Activated T-cell treated with anti-CD3 and anti-CD28 coated beads, Interleukin-2, amount 50 U/mL, for 72 hours (primary cell): ENCODE measurements around the gene MDN1. TPM values are rescaled to one million over a fixed set of nuclear protein-coding genes. Genes with fewer than 3 reads are reported as not detected.

ENCODE experiments used
- ATAC-seq, 2 donors: fragments of 150-1000 bp; cut with Tn5 transposase; replicated peaks in 1 of 2; 2 replicates each; pipeline ENCODE4 v1.10.0; 2021; ENCODE audit warnings: moderate library complexity in 2 of 2, mild to moderate bottlenecking in 1 of 2
- DNase-seq, 2 donors: peaks; one replicate each; pipeline ENCODE4 v3.0.0; 2021 to 2022; ENCODE audit warnings: mixed read lengths in 1 of 2
- H3K27ac Mint-ChIP-seq: one replicate; pipeline ENCODE4 v1.8.0; 2022; ENCODE audit warnings: mild to moderate bottlenecking, moderate library complexity, mixed read lengths
- H3K27me3 Mint-ChIP-seq: one replicate; pipeline ENCODE4 v1.8.0; 2022; ENCODE audit warnings: low read depth, mixed read lengths
- H3K36me3 Mint-ChIP-seq, 2 donors: one replicate each; pipeline ENCODE4 v1.8.0; 2022; ENCODE audit warnings: mixed read lengths in 2 of 2, mild to moderate bottlenecking in 1 of 2; ENCODE audit not compliant: insufficient read depth in 2 of 2
- H3K4me1 Mint-ChIP-seq: one replicate; pipeline ENCODE4 v1.8.0; 2022; ENCODE audit warnings: low read depth, mixed read lengths
- H3K4me3 Mint-ChIP-seq, 2 donors: one replicate each; pipeline ENCODE4 v1.8.0; 2022; ENCODE audit warnings: mild to moderate bottlenecking in 2 of 2, mixed read lengths in 2 of 2, moderate library complexity in 2 of 2
- H3K9me3 Mint-ChIP-seq, 2 donors: one replicate each; pipeline ENCODE4 v1.8.0; 2022; ENCODE audit warnings: mixed read lengths in 2 of 2
- total RNA-seq, 2 donors: library from RNA; stranded (reverse); gene quantifications; one replicate each; pipeline ENCODE4 v1.2.3, GENCODE V29; 2022

The MDN1 gene
- total RNA-seq, 2 donors from 2014 or later, result 41.0 to 48.2 TPM

DNA sequence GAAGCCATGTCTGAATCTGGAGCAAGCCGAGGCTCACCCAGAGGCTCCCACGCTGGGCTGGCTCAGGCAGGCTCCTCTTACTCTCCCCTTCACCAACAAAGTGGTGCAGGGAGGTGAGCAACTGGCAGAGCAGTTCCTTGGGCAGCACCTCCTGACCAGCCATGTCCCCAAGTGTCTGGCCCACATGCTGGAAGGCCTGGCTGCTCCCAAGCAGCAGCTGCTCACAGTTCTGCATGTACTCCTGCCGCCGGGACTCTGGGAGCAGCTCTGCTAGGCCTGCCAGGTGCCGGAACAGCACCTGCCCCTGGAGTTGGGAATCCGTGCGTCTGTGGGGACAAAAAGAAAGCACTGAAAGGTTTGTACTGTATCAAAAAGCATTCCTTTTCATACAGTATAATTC is 123.9 kb downstream of the MDN1 start:
- no peaks in the 10 kb centered on the region for H3K4me1 Mint-ChIP-seq
- H3K9me3 Mint-ChIP-seq, result no peaks in the 10 kb centered on the region

DNA sequence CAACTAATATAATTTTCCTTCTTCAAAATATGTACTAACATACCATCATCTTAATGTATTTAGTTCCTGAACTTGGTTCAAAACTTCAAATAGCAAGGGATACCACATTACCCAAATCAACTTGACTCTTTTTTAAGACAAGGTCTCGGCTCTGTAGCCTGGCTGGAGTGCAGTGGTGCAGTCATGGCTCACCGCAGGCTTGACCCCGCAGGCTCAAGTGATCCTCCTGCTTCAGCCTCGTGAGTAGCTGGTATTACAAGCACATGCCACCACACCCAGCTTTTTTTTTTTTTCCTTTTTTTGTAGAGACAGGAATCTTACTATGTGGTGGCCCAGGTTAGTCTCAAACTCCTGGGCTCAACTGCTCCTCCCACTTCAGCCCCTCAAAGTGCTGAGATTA is 125.2 kb downstream of the MDN1 start:
- ATAC-seq (no peak), DNase-seq (no peak)
- Mint-ChIP-seq H3K27ac (peak overlapping the region; percentile 29), H3K4me3 (no peak overlapping the region), H3K9me3 (no peaks in the 10 kb centered on the region), H3K4me1 (no peaks in the 10 kb centered on the region), H3K27me3 (no peaks in the 10 kb centered on the region), H3K36me3 (peaks cover 4 to 30% of the 10 kb centered on the region in 2 donors)

More for the DNA sequence above, 123.9 kb downstream of the MDN1 start:
- Mint-ChIP-seq H3K27me3 (no peaks in the 10 kb centered on the region), H3K4me3 (no peak overlapping the region), H3K36me3 (peaks cover 4 to 27% of the 10 kb centered on the region in 2 donors), H3K27ac (no peak overlapping the region)
- no peak for DNase-seq
- no peak for ATAC-seq

DNA sequence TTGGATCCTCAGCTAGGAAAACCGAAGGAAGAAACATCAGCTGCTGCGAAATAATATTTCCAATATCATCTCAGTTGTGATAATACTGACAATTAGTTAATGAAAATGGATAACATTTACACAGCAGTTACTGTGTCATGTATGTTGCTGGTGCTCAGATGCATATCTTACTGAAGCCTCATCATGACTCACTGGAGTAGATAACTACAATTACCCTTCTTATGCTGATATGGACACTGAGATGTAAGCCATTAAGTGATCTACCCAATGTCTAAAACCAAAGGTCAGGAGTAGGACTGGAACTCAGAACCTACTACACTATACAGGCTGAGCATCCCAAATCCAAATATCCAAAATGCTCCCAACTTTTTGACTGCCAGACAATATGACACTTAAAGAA is 126.4 kb downstream of the MDN1 start:
- Mint-ChIP-seq H3K27me3 (no peaks in the 10 kb centered on the region), H3K4me3 (no peak overlapping the region), H3K9me3 (no peaks in the 10 kb centered on the region), H3K36me3 (peaks cover 4 to 34% of the 10 kb centered on the region in 2 donors), H3K27ac (no peak overlapping the region), H3K4me1 (no peaks in the 10 kb centered on the region)
- ATAC-seq, result no peak
- DNase-seq, result no peak

DNA sequence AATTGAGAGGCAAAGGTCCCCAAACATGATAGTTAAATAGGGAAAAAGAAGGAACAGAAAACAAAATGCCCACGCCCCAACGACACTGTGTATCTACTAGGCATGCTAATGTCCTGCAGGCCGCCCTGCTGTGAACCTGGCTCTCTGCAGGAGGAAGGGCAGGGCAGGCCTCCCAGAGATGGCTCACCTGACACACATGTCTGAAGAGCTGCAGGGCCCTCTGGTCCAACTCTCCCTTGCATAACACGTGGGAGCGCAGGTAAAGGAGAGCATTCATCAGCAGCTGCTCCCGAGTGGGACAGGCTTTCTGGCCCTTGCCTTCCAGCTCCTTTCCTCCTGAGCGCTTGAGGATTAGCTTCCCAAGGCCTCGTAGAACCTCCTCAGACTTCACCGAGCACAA is 127.3 kb downstream of the MDN1 start:
- ATAC-seq (no peak), DNase-seq (no peak)
- H3K36me3 Mint-ChIP-seq, result peaks cover 4 to 33% of the 10 kb centered on the region in 2 donors

DNA sequence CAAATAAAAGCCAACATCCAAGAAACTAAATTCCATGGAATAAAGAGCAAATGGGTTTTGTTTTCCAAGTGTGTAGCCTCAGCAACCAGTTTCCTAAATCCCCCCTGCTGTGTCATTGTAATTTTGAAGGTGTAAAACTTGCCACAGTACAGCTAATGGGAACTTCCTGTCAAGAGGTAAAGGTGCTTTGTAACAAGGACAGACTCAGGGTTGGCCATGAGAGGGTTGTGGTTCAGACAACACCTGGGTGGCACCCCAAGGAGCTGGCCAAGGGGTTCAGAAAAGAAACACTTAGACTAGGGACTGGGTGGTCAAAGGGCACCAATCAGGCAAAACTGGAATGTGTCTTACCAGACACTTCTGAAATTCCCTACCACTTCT is 128.7 kb downstream of the MDN1 start:
- Mint-ChIP-seq H3K4me1 (no peaks in the 10 kb centered on the region), H3K9me3 (no peaks in the 10 kb centered on the region), H3K36me3 (peaks cover 4 to 33% of the 10 kb centered on the region in 2 donors), H3K4me3 (no peak overlapping the region), H3K27me3 (no peaks in the 10 kb centered on the region), H3K27ac (peak overlapping the region; percentile 36)
- DNase-seq (no peak), ATAC-seq (no peak)

More for the DNA sequence above, 127.3 kb downstream of the MDN1 start:
- Mint-ChIP-seq H3K27ac (no peak overlapping the region), H3K4me3 (no peak overlapping the region), H3K4me1 (no peaks in the 10 kb centered on the region), H3K27me3 (no peaks in the 10 kb centered on the region), H3K9me3 (no peaks in the 10 kb centered on the region)

DNA sequence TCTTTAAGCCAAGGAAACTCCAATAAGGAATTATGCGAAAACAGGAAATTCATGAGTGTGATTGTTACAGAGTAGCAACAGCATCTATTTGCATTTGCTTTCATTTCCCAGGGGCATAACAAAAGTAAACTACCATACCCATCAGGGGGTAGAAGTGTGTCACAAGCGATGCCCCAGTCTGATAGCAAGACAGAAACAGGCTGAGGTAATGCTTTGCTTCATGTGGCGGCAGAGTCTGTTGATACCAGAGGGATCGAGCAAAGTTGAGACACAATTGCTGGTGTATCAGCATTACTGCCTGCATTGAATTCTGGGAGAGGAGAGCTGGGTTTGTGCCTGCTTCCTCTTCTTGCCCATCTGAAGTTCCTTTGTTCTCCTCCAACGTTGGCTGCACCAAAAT is 129.9 kb downstream of the MDN1 start:
- H3K27ac Mint-ChIP-seq, result peak overlapping the region; percentile 22
- H3K9me3 Mint-ChIP-seq, result no peaks in the 10 kb centered on the region
- peaks cover 0 to 39% of the 10 kb centered on the region in 2 donors for H3K36me3 Mint-ChIP-seq
- H3K4me3 Mint-ChIP-seq, result no peak overlapping the region
- no peaks in the 10 kb centered on the region for H3K4me1 Mint-ChIP-seq
- no peaks in the 10 kb centered on the region for H3K27me3 Mint-ChIP-seq
- ATAC-seq (no peak), DNase-seq (no peak)

DNA sequence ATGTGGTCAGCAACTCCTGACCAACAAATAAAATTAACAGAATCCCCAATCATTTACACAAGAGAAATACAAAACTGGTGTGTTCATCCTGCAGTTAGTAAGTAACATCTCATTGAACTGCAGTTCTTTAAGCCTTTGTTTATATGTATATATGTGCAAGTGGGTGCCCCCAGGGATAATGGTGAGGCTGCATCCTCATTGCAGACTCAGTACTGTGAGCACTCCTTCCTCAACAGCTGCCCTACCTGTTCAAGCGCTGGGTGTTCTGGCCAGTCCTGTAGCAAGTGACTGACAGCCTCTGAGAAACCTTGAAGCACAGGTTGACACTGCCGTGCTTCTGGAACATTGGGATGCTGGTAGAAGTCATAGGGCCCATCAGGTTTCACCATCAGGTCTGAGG is 131.3 kb downstream of the MDN1 start:
- Mint-ChIP-seq H3K4me3 (no peak overlapping the region), H3K27me3 (no peaks in the 10 kb centered on the region), H3K9me3 (no peaks in the 10 kb centered on the region), H3K27ac (no peak overlapping the region), H3K36me3 (peaks cover 0 to 35% of the 10 kb centered on the region in 2 donors), H3K4me1 (no peaks in the 10 kb centered on the region)
- DNase-seq (no peak), ATAC-seq (no peak)

DNA sequence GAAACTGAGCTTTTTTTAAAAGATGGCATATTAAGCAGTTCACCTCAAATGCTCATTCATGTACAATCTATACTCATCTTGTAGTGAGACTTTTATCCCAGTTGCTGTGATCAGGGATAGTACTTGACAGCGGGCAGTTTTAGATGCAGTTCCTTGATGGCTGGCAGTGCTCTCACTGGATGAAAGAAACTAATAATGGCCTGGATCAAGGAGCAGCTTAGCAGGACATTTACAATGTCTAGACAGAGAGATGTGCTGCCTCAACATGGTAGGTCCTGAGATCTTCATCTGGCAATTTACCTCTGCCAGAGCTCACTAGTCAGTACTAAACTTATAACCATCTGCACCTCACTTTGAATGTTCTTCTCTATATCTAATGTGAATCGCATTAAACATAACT is 134.3 kb downstream of the MDN1 start:
- no peak overlapping the region for H3K4me3 Mint-ChIP-seq
- ATAC-seq (no peak), DNase-seq (no peak)
- no peaks in the 10 kb centered on the region for H3K27me3 Mint-ChIP-seq
- no peaks in the 10 kb centered on the region for H3K4me1 Mint-ChIP-seq
- H3K27ac Mint-ChIP-seq, result peak overlapping the region; percentile 42
- H3K9me3 Mint-ChIP-seq, result no peaks in the 10 kb centered on the region
- H3K36me3 Mint-ChIP-seq, result peaks cover 0 to 35% of the 10 kb centered on the region in 2 donors

DNA sequence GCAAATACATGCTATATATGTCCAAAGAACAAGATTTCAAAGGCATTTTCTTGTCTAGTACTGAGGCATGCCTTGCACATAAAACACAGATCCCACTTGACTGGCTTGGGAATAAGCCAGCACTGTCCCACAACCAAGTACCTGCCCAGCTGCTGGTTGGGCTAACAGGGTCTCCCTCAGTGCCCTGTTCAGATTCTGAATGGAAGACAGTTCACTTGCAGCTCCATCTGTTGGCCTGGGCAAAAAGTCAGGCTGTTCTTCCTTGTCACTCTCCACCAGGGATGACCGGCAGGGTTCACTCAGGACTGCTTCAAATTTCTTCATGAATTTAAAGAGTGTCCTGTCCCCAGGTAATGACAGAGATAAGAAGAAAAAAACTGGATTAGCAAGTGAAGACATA is 136.6 kb downstream of the MDN1 start:
- Mint-ChIP-seq H3K4me3 (no peak overlapping the region), H3K4me1 (no peaks in the 10 kb centered on the region), H3K36me3 (peaks cover 3 to 28% of the 10 kb centered on the region in 2 donors), H3K9me3 (no peaks in the 10 kb centered on the region), H3K27ac (no peak overlapping the region), H3K27me3 (no peaks in the 10 kb centered on the region)
- ATAC-seq, result no peak
- DNase-seq, result no peak

DNA sequence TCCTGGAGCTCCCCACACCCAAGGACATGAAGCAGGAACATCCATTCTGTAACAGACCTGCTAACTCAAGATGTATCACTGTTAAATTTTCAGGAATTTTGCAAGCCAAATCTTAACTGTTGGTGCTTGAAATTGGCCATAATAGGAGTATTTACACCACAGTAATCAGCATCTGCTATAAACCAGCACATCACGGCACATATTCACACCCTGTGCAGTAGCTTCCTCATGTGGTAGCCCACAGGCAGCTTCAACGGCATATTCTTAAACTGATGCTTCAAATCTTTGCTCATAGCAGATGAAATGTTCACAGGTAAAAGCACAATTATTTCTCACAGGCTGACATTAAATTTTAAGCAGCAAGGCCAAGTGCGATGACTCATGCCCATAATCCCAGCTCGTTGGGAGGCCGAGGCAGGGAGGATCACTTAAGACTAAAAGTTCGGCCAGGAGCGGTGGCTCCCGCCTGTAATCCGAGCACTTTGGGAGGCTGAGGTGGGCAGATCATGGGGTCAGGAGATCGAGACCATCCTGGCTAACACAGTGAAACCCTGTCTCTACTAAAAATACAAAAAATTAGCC is 137.5 kb downstream of the MDN1 start:
- Mint-ChIP-seq H3K9me3 (no peaks in the 10 kb centered on the region), H3K36me3 (peaks cover 3 to 24% of the 10 kb centered on the region in 2 donors), H3K4me3 (no peak overlapping the region), H3K27ac (no peak overlapping the region), H3K4me1 (no peaks in the 10 kb centered on the region), H3K27me3 (no peaks in the 10 kb centered on the region)
- DNase-seq (no peak), ATAC-seq (no peak)

DNA sequence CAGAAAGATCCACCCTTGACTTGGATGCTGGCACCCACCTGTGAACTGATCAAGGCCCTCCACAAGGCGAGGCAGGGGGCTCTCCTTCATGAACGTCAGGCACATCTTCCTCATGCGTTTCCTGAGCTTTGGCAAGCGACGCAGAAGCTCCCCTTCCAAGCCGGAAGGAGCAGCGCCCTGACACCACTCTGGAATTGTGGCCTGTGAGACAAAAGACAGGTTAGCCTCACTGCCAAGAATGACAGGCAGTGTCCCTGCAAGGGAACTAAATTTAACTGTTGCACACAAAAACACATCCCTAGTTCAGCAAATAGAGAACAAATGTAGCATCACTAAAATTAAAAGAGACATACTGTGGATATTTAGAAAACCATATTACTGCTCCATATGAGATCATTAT is 139.0 kb downstream of the MDN1 start:
- Mint-ChIP-seq H3K27ac (no peak overlapping the region), H3K4me1 (no peaks in the 10 kb centered on the region), H3K9me3 (no peaks in the 10 kb centered on the region), H3K4me3 (no peak overlapping the region), H3K36me3 (peaks cover 3 to 30% of the 10 kb centered on the region in 2 donors), H3K27me3 (no peaks in the 10 kb centered on the region)
- no peak for ATAC-seq
- no peak for DNase-seq

DNA sequence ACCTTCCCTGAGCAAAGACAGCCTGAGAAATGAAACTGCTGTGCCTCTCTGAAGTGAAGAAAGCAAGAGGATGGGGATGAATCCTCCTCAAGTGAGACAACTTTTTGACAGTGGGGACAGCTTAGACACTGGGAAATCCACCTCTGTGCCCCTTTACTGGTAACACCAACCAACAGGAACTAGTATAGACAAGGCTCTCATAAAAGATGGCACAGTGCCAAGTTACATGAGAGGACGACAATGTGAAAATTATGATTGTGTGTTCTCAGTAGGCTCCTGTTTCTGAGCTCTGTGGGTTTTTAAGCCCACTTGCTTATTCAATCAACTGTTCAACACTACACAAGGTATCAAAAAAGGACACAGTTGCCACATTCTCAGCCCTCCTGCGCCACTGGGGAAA is 139.4 kb downstream of the MDN1 start:
- ATAC-seq (no peak), DNase-seq (no peak)
- H3K27ac Mint-ChIP-seq, result no peak overlapping the region
- no peaks in the 10 kb centered on the region for H3K4me1 Mint-ChIP-seq
- H3K9me3 Mint-ChIP-seq, result no peaks in the 10 kb centered on the region
- H3K36me3 Mint-ChIP-seq, result peaks cover 3 to 30% of the 10 kb centered on the region in 2 donors
- no peak overlapping the region for H3K4me3 Mint-ChIP-seq
- H3K27me3 Mint-ChIP-seq, result no peaks in the 10 kb centered on the region

DNA sequence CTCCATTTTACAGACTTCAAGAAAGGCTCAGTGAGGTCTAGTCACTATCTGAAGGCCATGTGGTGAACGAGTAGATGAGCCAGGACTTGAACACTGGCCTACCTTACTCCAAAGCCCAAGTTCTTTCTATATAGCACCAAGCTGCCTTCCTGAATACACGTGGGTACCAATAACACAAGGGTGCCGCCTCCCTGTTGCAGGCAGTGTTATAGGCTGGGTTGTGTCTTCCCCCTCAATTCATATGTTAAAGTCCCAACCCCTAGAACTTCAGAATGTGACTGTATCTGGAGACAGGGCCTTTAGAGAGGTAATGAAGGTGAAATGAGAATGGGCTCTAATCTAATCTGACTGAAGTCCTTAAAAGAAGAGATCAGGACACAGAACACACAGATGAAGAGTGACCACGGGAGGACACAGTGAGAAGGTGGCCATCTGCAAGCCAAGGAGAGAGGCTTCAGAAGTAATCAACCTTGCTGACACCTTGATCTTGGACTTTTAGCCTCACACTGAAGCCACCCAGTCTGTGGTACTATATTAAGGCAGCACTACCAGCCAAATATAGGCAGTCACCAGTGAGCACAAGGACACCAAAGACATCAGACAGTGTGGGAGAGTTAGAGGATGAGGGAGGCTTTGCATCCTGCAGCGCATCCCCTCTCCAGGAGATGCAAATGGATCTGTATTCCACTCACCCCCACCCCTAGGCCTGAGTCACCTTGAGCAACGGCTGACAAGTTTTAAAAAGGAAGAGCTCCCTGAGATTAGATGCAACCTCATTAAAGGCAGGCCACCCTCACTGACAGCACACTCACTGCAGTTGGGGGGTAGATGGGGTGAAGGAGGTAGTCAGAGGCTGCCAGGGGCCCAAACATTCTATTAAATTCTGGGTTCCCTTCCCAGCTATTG is 140.1 kb downstream of the MDN1 start:
- peaks cover 5 to 25% of the 10 kb centered on the region in 2 donors for H3K36me3 Mint-ChIP-seq
- DNase-seq, result no peak
- no peaks in the 10 kb centered on the region for H3K4me1 Mint-ChIP-seq
- no peaks in the 10 kb centered on the region for H3K27me3 Mint-ChIP-seq
- no peaks in the 10 kb centered on the region for H3K9me3 Mint-ChIP-seq
- no peak overlapping the region for H3K4me3 Mint-ChIP-seq
- no peak for ATAC-seq
- H3K27ac Mint-ChIP-seq, result no peak overlapping the region
